Inflammatory macrophage treated with lipopolysaccharide for 1 hour (primary cell): ENCODE data around the gene APPL2.
"Not testable (repeated sequence)": the region's sequence is repeated elsewhere in the genome, so short reads cannot be mapped to it uniquely, and the experiment has no call there.

Source experiments
- DNase-seq, 2 donors: peaks; one replicate each; pipeline ENCODE4 v3.0.0-alpha.2; 2020 to 2022

The APPL2 gene

DNA sequence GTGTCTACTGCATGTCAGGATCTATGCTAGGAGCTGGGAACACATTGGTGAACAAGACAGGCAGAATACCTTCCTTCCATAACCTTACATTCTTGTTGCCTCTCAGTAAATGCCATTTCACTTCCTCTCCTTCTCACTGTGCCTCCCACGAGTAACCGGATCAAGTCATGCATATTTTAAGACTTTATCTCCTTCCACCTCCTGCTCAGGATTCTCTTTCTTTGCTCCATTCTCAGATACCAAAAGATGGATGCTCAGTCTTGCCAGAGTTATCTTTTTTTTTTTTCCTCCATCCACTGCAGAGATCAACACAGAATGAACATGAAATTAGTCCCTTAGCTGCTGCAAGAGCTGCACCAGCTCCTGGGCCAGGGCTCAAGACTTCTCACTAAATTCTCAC is 20.0 kb upstream of the APPL2 start:
- no peak for DNase-seq

DNA sequence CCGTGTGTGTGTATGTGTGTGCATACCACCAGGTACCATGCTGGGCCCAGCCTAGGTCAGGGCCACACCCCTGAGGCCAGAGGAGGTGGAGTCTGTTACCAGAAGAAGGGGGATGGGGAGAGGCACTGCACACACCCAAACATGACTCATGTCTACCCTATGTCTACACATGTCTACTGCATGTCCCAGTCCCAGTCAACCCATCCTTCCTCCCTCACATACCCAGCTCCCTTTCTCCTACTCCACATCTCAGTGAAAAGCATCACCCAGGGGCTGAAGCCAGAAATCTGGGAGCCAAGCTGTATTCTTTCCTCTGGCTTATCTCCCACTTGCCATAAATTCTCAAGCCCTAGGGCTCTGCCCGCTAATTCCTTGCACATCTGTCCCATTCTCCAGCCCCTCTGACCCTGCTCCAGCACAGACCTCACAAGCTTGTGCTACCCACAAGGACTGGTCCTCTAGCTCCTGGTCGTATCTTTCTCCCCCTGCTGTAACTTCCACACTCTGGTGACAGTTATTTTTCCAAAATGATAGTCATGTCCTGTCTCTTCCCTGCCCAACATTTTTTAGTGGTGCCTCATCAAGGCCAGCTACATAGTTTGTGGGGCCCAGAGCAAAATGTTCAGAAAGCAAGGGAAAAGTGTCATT is 18.0 kb upstream of the APPL2 start:
- no peak for DNase-seq

DNA sequence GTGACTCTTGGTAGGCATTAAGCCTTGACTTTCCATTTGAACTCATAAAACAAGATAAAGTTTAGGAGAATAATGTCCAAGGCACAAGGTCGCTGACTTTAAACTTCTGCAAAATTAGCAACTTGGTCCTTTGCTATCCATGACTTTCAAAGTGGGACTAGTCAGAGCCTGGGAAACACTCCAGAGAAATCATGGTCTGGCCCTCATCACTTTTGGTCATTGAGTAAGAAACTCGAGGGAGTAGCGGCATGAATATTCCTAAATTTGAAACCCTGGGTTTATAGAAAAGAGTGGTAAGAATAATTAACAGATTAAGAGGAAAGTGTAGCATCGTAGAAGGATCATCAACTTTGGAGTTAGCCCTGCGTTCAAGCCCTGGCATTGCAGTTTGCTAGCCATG is 16.9 kb upstream of the APPL2 start:
- DNase-seq, result no peak

DNA sequence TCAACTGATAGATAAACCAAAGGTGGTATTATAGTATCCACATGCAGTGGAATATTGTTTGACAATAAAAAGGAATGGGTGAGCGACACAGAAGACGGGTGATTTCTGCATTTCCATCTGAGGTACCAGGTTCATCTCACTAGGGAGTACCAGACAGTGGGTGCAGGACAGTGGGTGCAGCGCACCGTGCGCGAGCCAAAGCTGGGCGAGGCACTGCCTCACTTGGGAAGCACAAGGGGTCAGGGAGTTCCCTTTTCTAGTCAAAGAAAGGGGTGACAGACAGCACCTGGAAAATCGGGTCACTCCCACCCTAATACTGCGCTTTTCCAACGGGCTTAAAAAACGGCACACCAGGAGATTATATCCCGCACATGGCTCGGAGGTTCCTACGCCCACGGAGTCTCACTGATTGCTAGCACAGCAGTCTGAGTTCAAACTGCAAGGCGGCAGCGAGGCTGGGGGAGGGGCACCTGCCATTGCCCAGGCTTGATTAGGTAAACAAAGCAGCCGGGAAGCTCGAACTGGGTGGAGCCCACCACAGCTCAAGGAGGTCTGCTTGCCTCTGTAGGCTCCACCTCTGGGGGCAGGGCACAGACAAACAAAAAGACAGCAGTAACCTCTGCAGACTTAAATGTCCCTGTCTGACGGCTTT is 9.9 kb upstream of the APPL2 start:
- DNase-seq, result not testable (repeated sequence)

DNA sequence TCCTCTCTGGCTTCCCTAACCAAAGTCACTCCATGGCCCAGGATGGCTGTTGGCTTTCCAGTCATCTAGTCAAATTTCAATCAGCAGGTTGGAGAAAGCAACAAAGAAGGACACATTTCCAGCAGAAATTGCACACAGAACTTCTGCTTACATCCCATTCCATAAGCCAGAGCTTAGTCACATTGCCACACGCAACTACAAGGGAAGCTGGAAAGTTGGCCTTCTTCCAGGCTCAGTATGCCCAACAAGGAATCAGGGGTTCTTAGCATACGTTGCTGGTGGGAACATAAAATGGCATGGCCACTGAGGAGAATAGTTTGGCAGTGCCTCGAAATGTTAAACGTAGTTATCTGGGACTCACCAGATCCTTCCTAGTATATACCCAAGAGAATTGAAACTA is 9.3 kb upstream of the APPL2 start:
- DNase-seq, result no peak

DNA sequence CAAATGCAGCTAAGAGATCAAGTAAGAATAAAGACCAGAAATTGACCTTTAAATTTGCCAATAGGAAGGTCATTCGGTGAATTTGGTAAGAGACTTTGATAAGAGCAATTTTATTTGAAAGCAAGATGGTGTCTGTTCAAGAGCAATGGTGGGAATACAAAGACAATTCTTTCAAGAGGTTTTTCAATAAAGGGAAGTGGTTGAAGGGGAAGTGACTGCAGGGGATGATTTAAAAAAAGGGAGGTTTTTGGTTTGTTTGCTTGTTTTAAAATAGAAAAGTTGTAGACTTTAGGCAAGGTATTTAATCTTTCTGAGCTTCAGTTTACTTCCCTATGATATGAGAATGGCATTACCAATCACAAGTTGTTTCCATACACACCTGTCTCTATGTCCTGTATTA is 4.3 kb upstream of the APPL2 start:
- DNase-seq, result peak in 1 of 2 donors; percentile 28

DNA sequence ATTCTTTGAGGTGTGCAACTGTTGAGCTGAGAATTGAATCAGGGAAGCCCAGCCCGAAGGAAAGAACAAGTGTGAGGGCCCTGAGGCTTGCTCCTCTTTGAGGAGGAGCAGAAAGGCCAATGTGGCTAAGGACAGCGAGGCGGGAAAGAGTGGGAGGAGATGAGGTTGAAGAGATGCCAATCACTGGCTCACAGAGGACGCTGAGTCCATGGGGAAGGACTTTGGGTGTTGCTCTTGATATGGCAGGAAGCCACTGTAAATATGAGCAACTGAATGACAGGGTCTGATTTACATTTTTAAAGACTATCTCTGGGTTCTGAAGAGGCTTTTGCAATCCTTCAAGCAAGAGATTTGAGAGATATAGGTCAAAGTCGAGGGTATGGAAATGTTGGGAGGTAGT is 3.3 kb upstream of the APPL2 start:
- no peak for DNase-seq

DNA sequence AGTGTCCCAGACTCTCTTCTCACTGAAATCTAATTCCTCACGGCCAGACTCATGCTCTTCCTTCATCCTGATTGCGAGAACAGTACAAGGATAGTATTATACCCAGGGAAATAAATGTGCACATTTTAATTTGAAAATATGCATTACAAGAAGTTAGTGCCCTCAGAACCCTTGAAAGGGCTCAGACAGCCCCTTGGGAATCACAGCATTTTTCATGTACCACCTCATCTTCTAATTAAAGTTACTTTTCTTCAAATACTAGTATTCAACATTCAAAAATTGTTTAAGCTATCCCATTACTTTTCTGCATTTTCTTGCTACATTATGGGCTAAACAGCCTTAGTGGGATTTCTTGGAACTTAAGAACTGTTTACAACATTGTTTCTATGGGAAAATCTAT is 1.7 kb upstream of the APPL2 start:
- DNase-seq, result no peak

DNA sequence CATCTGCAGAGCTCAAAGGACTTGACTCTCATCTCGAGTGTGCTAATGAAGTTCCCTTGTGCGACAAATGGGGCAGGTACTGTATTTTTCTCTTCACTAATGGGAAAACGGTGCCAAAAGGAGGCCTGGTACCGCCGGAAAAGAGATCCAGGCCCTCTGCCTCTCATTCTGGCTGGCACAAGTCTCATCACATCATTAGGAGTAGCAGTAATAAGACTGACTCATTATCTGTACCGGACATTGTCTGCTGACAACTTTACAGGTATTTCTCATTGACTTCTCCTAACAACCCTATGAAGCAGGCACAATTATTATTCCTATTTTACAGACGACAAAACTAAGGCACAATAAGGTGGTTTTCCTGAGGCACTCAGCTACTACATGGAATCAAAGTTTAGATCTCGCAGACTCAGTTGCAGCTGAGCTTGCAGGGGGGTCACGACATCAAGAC is 668 bp downstream of the APPL2 start:
- no peak for DNase-seq

DNA sequence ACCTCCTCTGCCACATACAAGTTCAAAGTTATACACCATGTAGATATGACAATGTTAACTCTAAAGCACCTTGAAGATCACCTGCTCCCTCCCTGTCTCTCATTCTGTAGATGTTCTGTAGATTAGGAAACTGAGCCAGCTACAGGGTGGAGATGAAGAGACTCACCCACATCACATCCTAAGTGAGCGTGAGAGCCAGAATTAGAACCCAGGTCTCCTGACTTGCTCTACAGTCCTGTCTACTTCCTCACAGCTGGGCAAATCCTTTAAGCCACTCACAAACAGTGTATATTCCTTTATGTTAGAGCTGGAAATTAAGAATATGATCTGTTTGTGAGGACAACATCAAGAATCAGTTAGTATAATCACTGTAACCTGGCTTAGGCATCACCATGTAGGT is 1.8 kb downstream of the APPL2 start:
- DNase-seq, result no peak

DNA sequence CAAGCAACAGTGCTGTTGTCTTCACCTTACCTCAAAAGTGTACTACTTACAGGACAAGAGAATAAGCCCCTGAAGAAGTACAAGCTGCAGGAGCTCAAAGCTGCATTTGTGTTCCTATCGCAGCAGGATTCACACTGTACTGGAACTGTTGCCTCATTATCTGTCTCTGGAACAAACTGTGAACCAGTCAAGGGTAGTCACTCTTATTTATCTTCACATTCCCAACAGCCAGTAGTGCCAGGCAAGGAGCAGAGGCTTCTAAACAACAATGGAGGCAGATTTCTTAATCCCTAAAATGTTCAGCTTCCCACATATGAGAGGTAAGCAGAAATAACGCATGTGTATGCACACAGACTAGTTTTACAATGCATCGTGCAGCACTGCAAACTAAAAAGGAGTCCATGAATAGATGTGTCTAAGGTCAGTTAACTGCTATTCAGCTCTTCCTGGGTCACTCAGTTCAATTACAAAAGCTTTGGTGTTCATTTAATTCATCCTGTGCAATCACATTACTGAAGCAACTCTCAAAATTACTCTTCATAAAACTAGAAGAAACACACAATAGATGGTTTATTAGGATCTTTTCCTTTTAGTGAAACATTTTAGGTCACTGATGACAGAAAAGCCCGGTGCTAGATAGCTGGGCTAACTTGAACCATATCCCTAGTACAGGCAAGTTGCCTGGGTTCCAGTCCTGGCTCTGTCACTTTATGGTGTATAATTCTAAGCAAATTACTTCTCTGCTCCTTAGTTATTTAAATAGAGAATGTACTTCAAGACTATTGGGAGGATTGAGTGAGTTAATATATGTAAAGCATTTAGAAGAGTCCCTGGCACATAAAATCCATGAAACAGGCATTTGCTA is 2.7 kb downstream of the APPL2 start:
- no peak for DNase-seq

DNA sequence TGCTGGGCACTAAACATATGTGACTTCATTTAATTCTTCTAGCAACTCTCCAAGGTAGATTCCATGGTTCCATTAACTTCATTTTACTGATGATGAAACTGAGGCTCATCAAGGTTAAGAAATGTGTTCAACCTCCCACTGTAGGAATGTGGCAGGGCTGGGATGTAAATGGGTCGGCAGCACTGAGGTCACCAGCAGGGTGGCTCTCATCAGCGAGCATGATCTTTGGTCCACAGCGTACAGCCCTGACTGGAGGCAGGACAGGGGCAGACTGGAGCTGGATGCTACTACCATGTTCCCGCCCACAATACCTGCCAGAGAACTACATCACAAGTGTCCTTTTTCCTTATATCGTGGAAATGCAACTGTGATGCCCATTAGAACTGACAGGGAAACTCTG is 4.6 kb downstream of the APPL2 start:
- DNase-seq, result no peak

DNA sequence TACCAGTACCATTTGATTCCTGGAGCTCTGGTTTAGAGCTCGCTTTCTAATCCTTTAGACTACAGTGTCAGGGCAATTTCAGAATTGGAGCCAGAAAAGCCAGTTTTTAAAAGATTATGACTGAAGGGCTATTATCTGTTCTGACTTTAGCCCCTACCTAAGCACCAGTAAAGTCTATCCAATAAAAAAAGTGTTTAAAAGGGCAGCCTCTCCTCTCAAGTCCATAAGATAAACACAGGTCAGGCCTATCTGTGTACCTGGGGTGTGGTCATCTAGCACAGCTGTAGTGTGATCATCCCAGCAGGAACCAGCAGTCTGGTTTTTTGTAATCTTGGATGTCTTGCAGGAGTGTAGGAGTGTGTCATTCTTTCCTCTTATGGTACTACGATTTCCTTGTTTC is 6.6 kb downstream of the APPL2 start:
- DNase-seq, result no peak

DNA sequence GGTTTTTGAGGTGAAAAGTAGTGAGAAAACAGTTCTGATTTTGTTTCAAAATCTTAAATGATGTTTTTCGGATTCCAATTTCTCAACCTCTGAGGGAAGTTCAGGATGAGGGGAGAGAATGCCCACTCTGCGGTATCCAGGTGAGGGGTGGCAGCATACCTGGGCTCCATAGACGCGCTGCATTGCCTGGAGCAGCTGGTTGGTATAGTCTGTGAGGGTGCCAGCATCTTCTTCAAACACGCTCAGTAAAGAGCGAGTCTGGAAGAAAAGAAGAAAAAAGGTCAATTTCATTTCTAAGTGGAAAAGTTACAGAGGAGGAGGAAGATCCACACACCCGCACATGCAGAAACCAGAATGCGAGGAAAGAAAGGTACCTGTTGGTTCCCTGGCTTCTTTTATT is 7.0 kb downstream of the APPL2 start:
- DNase-seq, result no peak

DNA sequence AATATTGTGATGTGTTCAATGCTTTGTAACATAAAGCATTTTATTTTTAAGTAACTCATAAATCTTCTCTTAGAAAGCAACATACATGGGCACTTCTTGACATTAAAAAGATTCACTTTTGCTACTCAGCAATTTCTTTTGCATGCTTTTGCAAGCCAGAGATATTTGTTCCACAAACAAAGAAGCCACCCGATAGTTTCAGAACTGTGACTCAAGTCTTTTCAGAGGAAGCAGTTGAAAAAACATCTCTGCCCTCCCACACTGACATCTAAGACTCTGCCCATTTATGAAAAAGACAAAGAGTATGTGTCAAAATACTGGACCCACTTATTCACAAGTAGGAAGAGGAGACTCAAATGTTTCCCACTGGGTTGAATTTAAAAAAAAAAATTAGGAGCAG is 7.5 kb downstream of the APPL2 start:
- peak; percentile 68 to 78 for DNase-seq

DNA sequence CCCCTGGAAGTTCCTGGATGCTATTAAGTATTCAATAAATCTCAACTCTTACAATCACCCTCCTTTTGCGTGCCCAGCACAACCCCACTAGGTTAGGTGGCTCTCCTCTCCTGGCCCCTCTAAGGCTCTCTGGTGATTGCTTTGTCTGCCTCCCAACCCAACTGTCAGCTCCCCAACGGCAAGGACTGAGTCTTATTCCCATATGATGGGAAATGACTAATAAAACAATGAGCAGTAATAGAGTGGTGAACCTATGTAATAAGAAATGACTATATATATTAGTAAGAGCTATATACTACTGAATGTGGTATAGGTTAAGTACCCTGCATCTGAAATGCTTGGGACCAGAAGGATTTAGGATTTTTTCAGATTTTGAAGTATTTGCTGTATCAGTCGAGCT is 8.1 kb downstream of the APPL2 start:
- DNase-seq, result no peak

DNA sequence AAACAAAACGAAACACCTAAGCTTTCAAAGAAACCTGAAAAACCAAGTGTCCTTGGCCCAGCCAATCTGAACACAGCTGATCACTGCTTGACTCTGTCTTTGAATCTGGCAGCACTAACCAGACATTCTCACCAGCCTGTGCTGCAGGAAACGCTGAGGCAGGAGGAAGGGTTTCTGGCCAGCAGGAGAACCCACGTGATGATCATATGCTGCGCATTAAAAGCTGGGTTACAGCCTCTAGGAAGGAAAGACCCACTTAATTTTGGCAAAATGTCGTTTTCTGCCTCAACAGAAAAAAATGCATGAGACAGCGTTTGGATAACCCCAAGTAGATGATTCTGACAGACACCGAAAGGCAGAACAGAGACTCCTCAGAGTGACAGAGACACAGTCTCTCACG is 9.8 kb downstream of the APPL2 start:
- peak; percentile 46 to 58 for DNase-seq

DNA sequence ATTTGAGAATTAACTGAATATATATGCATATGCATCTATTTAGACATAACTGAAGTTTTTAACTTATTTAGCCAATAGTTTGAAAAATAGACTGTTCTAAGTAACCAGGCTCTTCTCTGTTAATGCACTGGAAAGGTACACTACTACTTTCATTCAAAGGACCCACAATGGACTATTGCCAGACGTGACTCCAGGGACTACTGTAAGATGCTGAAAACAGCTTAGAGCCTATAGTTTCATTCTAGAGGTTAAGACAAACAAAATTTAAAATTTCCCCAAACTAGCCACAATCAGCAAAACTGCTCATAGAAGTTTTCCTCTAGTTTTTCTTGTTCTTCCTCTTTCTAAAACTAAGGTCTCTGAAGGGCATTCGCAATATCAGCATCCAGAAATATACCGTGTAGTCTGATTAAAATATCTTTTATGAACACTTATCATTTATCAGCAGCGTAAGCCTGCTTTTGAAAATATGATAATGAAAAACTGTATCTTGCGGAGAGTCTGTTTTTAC is 10.4 kb downstream of the APPL2 start:
- peak in 1 of 2 donors; percentile 29 for DNase-seq

DNA sequence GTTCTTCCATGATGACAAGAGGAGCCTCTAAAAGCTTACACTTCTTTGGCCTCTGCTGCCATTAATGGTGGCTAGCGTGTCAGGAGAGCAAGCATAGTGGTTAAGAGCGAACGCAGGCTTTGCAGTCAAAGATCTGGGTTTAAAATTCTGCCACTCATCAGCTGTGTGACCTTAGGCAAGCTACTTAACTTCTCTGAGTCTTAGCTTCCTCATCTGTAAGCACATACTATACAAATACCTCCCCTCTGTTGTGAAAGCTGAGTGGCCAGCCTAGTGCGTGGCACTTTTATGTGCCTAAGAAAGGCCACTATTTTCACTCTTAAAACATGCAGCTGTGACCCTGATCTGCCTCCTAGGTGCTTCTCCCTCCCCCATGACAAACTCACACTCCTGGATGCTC is 11.6 kb downstream of the APPL2 start:
- no peak for DNase-seq

DNA sequence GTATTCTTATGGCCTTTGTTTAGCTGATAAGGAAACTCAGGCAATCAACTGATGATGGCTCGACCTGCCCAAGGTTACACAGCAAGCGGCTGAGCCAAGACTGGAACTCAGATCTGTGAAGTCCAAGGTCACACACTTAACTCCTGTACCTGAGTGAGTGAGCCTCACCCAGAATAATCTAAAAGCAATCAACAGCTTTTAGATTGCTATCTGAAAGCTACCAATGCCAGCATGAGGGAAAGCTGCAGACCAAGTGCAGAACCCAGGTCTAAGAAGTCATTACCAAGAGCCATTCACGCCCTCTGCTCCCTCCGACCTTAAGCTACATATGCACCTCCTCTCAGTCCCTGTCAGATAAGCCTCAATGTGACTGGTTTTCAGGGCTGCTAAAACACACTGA is 12.1 kb downstream of the APPL2 start:
- DNase-seq, result no peak

DNA sequence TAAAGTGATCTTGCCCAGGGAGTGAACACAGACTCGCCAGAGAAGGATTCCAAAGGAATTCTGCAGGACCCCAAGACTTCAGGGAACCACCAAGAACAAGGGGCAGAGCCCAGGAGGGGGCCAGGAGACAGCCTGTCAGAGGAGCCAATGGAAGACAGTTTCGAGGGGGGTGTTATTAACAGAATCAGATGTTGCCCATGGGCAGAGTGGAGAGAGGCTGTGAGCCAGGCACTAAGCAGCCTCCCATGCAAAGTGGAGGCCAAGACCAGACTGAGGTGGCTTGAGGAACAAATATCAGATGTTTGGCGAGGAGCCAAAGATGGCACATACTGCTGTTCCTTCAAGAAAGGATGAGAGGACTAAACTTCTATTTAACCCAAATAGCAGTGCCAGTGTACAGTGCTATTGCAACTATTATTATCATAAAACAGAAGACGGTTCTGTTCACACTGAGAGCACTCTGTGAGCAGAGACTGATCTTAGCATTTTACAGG is 12.6 kb downstream of the APPL2 start:
- no peak for DNase-seq

DNA sequence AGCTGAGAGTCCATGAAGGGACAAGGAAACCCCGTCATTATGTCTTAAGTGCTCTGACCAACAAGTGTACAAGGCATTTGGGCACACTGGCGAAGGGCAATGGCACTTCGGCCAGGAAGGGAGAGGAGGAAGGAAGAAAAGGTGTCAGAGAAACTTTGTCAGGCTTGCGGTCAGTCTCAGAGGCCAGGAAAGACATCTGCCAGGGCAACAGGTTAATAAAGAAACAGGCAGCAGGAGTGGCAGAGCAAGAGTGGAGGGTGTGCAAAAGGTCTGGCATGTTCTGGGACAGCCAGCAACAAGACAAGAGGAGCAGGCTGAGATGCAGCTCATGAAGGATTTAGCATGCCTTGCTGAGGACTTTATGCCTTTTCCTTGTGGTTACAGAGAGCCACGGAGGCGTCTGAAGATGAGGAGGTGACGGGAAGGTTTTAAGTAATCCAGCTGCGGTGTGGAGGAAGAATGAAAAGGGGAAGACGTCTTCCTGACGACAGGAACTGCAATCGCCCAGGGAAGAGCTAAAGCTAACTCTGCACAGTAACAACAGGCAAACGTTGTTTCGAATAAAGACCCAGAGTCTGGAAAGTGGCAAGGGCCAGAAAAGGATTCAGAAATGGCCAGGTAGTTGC is 13.1 kb downstream of the APPL2 start:
- DNase-seq, result peak; percentile 17 to 31

DNA sequence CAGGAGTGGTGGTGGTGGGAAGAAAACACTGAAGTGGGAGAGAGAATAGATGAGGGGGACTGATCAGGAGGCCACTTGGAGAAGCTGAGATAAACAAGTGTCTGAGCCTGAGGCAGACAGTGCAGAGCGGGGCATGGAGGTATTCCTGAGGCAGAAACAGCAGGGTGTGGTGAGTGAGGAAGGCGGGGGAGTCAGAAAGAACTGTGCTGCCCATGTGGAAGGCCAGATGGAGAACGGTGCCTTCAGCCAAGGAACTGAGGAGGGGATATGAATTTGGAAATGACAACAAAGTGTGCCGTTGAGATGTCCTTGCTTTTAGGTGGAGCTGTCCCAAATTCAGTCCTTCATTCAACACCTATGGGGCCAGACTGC is 13.7 kb downstream of the APPL2 start:
- DNase-seq, result no peak
